HepG2 (cell line): ENCODE measurements around the gene RAN. TPM values are rescaled to one million over a fixed set of nuclear protein-coding genes. Genes with fewer than 3 reads are reported as not detected.

Experiments used
- ATAC-seq: fragments of 200-7000 bp; cut with Tn5 transposase; 3 replicates; pipeline ENCODE4 v1.9.1; 2020; ENCODE audit warnings: mild to moderate bottlenecking, moderate library complexity
- BruUV-seq: library from RNA; stranded (reverse); fragments of 400-500 nt; replicated peaks from 2 replicates; lab custom pipeline; 2021; lab: Mats Ljungman, UMichigan
- CTCF ChIA-PET: fragments of 300-600 bp; formaldehyde crosslinking; extraction: SDS; loops from one replicate; lab custom pipeline; 2021; ENCODE audit warnings: low total read pairs, inconsistent platforms, low intra/inter-chr PET ratio; lab: Yijun Ruan, JAX
- POLR2A ChIA-PET: fragments of 350-600 bp; sonication (Branson Sonifier 250); formaldehyde crosslinking; loops from one replicate; lab custom pipeline; 2020; ENCODE audit warnings: antibody characterized with exemption, inconsistent platforms; lab: Yijun Ruan, JAX
- DNase-seq: peaks from one replicate; pipeline ENCODE4 v3.0.0-alpha.2; 2015; ENCODE audit warnings: low spot score
- FAIRE-seq: peaks from 3 replicates; lab custom pipeline; 2011; peaks lifted over from hg19 to GRCh38; lab: Jason Lieb, UNC
- H2AFZ ChIP-seq: one replicate; pipeline ENCODE4 v1.6.1; 2011; ENCODE audit warnings: low read length, inconsistent platforms
- H3K27ac ChIP-seq: fragments of 300-600 bp; 3 replicates; pipeline ENCODE4 v1.8.0; 2011; ENCODE audit warnings: mixed run types, mild to moderate bottlenecking, mixed read lengths, low read length, inconsistent platforms; ENCODE audit not compliant: insufficient read depth; ENCODE audit errors: extremely low read length
- H3K27me3 ChIP-seq, 2 experiments: fragments of 200-600 bp in 1 of 2; 2 replicates in 1 of 2; 3 replicates in 1 of 2; pipeline versions ENCODE4 v1.6.0 to v1.8.0; 2011; ENCODE audit warnings: low read length in 2 of 2, mild to moderate bottlenecking in 2 of 2, moderate library complexity in 2 of 2, inconsistent platforms in 1 of 2; ENCODE audit not compliant: insufficient read depth in 2 of 2, control insufficient read depth in 1 of 2
- H3K36me3 ChIP-seq, 2 experiments: fragments of 200-600 bp in 1 of 2; replicated peaks in 1 of 2; 2 replicates in 1 of 2; 3 replicates in 1 of 2; pipeline versions ENCODE4 v1.5.1 to v1.8.0; 2011; ENCODE audit warnings: low read length in 2 of 2, inconsistent platforms in 1 of 2; ENCODE audit not compliant: insufficient read depth in 2 of 2, control insufficient read depth in 1 of 2
- H3K4me1 ChIP-seq: 2 replicates; pipeline ENCODE4 v1.5.1; 2012; ENCODE audit warnings: low read length, inconsistent platforms; ENCODE audit not compliant: insufficient read depth
- H3K4me2 ChIP-seq: 2 replicates; pipeline ENCODE4 v1.6.0; 2011; ENCODE audit warnings: low read depth, low read length, inconsistent platforms
- H3K4me3 ChIP-seq, 3 experiments: fragments of 200-600 bp in 1 of 3; sonication (generic), shearing (Covaris generic) in 1 of 3; replicated peaks in 1 of 3; 2 replicates each; pipeline ENCODE4 v1.5.1; 2011 to 2016; ENCODE audit warnings: low read length in 3 of 3, inconsistent platforms in 2 of 3, low read depth in 2 of 3, mild to moderate bottlenecking in 2 of 3, control low read depth in 1 of 3, mixed read lengths in 1 of 3; ENCODE audit not compliant: insufficient read depth in 1 of 3
- H3K79me2 ChIP-seq: one replicate; pipeline ENCODE4 v1.6.1; 2011; ENCODE audit warnings: low read length, inconsistent platforms; ENCODE audit not compliant: insufficient read depth
- H3K9ac ChIP-seq: 2 replicates; pipeline ENCODE4 v1.6.0; 2011; ENCODE audit warnings: mild to moderate bottlenecking, low read depth, low read length, inconsistent platforms; ENCODE audit not compliant: insufficient read depth
- H3K9me3 ChIP-seq: 2 replicates; pipeline ENCODE4 v1.5.1; 2012; ENCODE audit warnings: mild to moderate bottlenecking, low read length
- H4K20me1 ChIP-seq: 2 replicates; pipeline ENCODE4 v1.6.0; 2011; ENCODE audit warnings: inconsistent platforms, mild to moderate bottlenecking, low read length, moderate library complexity; ENCODE audit not compliant: insufficient read depth
- ELK4 ChIP-seq: sonication (generic); formaldehyde crosslinking; IDR thresholded peaks from 2 replicates; pipeline ENCODE4 v1.9.0; 2021; ENCODE audit warnings: missing genetic modification reagents, borderline replicate concordance
- ETS1 ChIP-seq: sonication (generic); formaldehyde crosslinking; IDR thresholded peaks from 2 replicates; pipeline ENCODE4 v1.4.0; 2020; ENCODE audit warnings: missing genetic modification reagents
- FOXC1 ChIP-seq: sonication (generic); formaldehyde crosslinking; IDR thresholded peaks from 2 replicates; pipeline ENCODE4 v1.8.0; 2022; ENCODE audit warnings: mild to moderate bottlenecking, missing genetic modification reagents, borderline replicate concordance
- FOXO1 ChIP-seq: sonication (generic); formaldehyde crosslinking; IDR thresholded peaks from 2 replicates; pipeline ENCODE4 v1.4.0; 2020; ENCODE audit warnings: missing genetic modification reagents
- GZF1 ChIP-seq: sonication (generic); formaldehyde crosslinking; IDR thresholded peaks from 2 replicates; pipeline ENCODE4 v1.5.1; 2020; ENCODE audit warnings: mild to moderate bottlenecking, missing genetic modification reagents
- HHEX ChIP-seq: IDR thresholded peaks from 2 replicates; pipeline ENCODE4 v1.6.1; 2016; ENCODE audit warnings: control low read depth
- HMGA1 ChIP-seq: sonication (generic); formaldehyde crosslinking; conservative IDR thresholded peaks from 2 replicates; pipeline ENCODE4 v1.4.0; 2020; ENCODE audit warnings: missing genetic modification reagents
- MXD4 ChIP-seq: IDR thresholded peaks from 2 replicates; pipeline ENCODE4 v1.6.1; 2016; ENCODE audit warnings: mild to moderate bottlenecking, missing biosample characterization, missing genetic modification reagents
- NFKB2 ChIP-seq: sonication (generic); formaldehyde crosslinking; IDR thresholded peaks from 2 replicates; pipeline ENCODE4 v1.4.0; 2020; ENCODE audit warnings: missing genetic modification reagents, borderline replicate concordance
- PITX1 ChIP-seq: sonication (generic); formaldehyde crosslinking; IDR thresholded peaks from 2 replicates; pipeline ENCODE4 v1.5.1; 2020; ENCODE audit warnings: mild to moderate bottlenecking, missing genetic modification reagents
- RBM39 ChIP-seq: fragments of 200-400 bp; formaldehyde crosslinking; IDR thresholded peaks from one replicate; pipeline ENCODE4 v1.6.1; 2018; ENCODE audit warnings: antibody characterized with exemption, mild to moderate bottlenecking, low read depth, low read length; ENCODE audit not compliant: poor library complexity, severe bottlenecking
- RXRA ChIP-seq: sonication (generic); formaldehyde crosslinking; IDR thresholded peaks from 2 replicates; pipeline ENCODE4 v1.5.1; 2020; ENCODE audit warnings: missing genetic modification reagents
- ZBTB43 ChIP-seq: sonication (generic); formaldehyde crosslinking; conservative IDR thresholded peaks from 2 replicates; pipeline ENCODE4 v1.4.0; 2020; ENCODE audit warnings: missing genetic modification reagents
- ZNF383 ChIP-seq: sonication (generic); formaldehyde crosslinking; IDR thresholded peaks from 2 replicates; pipeline ENCODE4 v1.4.0; 2020; ENCODE audit warnings: missing genetic modification reagents, mild to moderate bottlenecking, borderline replicate concordance
- ZNF496 ChIP-seq: sonication (generic); formaldehyde crosslinking; IDR thresholded peaks from 2 replicates; pipeline ENCODE4 v1.8.1; 2023; ENCODE audit warnings: mild to moderate bottlenecking, moderate library complexity, missing genetic modification reagents; ENCODE audit not compliant: insufficient replicate concordance
- ZNF678 ChIP-seq: sonication (generic); formaldehyde crosslinking; IDR thresholded peaks from 2 replicates; pipeline ENCODE4 v1.4.0; 2020; ENCODE audit warnings: mild to moderate bottlenecking, missing genetic modification reagents
- ZNF746 ChIP-seq: sonication (generic); formaldehyde crosslinking; IDR thresholded peaks from 2 replicates; pipeline ENCODE4 v1.8.0; 2022; ENCODE audit warnings: mild to moderate bottlenecking, missing genetic modification reagents
- WGBS: methylation state at CpG from one replicate; pipeline ENCODE4 v1.1.6; 2017; ENCODE audit warnings: low lambda C conversion rate; 5-methylcytosine and 5-hydroxymethylcytosine counted together
- in situ Hi-C: cut with HindIII; loops from 2 replicates; pipeline ENCODE4 v1.10.0; 2017; ENCODE audit warnings: low pct_unique_long_range_greater_than_20kb; ENCODE audit not compliant: extremely low pct_ligation_motif_present
- intact Hi-C: fragments of 100-400 bp; cut with micrococcal nuclease; formaldehyde crosslinking; loops from one replicate; pipeline ENCODE4 v1.10.0; 2022; ENCODE audit not compliant: unreplicated experiment
- polyA plus RNA-seq, 8 experiments: library from polyadenylated mRNA; depleted of rRNA in 3 of 8; stranded (reverse) in 7 of 8; unstranded in 1 of 8; fragments of >200 nt; fragmentation: Illumina TruSeq in 4 of 8; extraction: Trizol in 4 of 8; gene quantifications; 2 replicates each; pipeline versions ENCODE4 v1.2.1 to v1.2.3, GENCODE V29; 2011 to 2016; ENCODE audit warnings: low read depth in 4 of 8, missing spikeins in 1 of 8, mixed read lengths in 1 of 8; ENCODE audit not compliant: insufficient read depth in 1 of 8
- total RNA-seq, 5 experiments: library from RNA; depleted of rRNA; stranded (reverse); fragments of >200 nt; fragmentation: Illumina TruSeq; extraction: Trizol; gene quantifications; 2 replicates each; pipeline ENCODE4 v1.2.3, GENCODE V29; 2016; ENCODE audit warnings: low read depth in 1 of 5
- TF ChIP-seq, protein P1 (sequence below): sonication (generic); formaldehyde crosslinking; IDR thresholded peaks from 2 replicates; pipeline ENCODE4 v1.4.0; 2020; ENCODE audit warnings: missing genetic modification reagents, mild to moderate bottlenecking, borderline replicate concordance
- TF ChIP-seq, protein P2 (sequence below): sonication (generic); formaldehyde crosslinking; IDR thresholded peaks from 2 replicates; pipeline ENCODE4 v1.8.0; 2022; ENCODE audit warnings: mild to moderate bottlenecking, missing genetic modification reagents, moderate library complexity

Gene RAN
- total and polyA plus RNA-seq, 2 of the 13 experiments (the other 11 are each of a cell fraction or from before 2014, with no cell fraction given): 1,335 to 1,630 TPM

GRCh38 chr12:130860311-130860710, 11.6 kb upstream of the RAN start:
- intact Hi-C loops: no loop called here

More at GRCh38 chr12:130860311-130860710, 11.6 kb upstream of the RAN start:
- BruUV-seq: no TSS peak
- H3K9ac ChIP-seq: no peak overlapping the region
- no peaks in the 10 kb centered on the region for H4K20me1 ChIP-seq
- no peak overlapping the region for H2AFZ ChIP-seq
- H3K4me2 ChIP-seq: no peak overlapping the region
- in situ Hi-C loops: no loop called here
- CTCF ChIA-PET: no interaction called here
- ATAC-seq (no peak), DNase-seq (no peak), FAIRE-seq (no peak)
- H3K36me3 ChIP-seq: no peaks in the 10 kb centered on the region
- 71% methylated on average over 9 of the region's 9 CpGs for WGBS
- H3K27me3 ChIP-seq: peaks cover 0 to 2% of the 10 kb centered on the region in 2 experiments; a peak in 2 of 5 replicates
- peaks cover 30% of the 10 kb centered on the region for H3K4me1 ChIP-seq
- H3K9me3 ChIP-seq: no peaks in the 10 kb centered on the region
- no peaks in the 10 kb centered on the region for H3K79me2 ChIP-seq
- no peak overlapping the region for H3K27ac ChIP-seq
- TF ChIP-seq GZF1 (CRISPR knock-in tag): no peak
- TF ChIP-seq FOXC1 (CRISPR knock-in tag): no peak
- no peak for TF ChIP-seq ETS1 (CRISPR knock-in tag)
- TF ChIP-seq ZNF383 (CRISPR knock-in tag): no peak
- no peak for TF ChIP-seq ZNF496 (CRISPR knock-in tag)
- no peak for TF ChIP-seq ELK4
- no peak for TF ChIP-seq NFKB2 (CRISPR knock-in tag)
- no peak for TF ChIP-seq ZNF678 (CRISPR knock-in tag)
- no peak for TF ChIP-seq RXRA (CRISPR knock-in tag)
- TF ChIP-seq HHEX (CRISPR knock-in tag): no peak
- no peak for TF ChIP-seq ZBTB43 (CRISPR knock-in tag)
- TF ChIP-seq, protein P1, sequence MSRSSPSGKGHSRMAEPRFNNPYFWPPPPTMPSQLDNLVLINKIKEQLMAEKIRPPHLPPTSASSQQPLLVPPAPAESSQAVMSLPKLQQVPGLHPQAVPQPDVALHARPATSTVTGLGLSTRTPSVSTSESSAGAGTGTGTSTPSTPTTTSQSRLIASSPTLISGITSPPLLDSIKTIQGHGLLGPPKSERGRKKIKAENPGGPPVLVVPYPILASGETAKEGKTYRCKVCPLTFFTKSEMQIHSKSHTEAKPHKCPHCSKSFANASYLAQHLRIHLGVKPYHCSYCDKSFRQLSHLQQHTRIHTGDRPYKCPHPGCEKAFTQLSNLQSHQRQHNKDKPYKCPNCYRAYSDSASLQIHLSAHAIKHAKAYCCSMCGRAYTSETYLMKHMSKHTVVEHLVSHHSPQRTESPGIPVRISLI (CRISPR knock-in tag): no peak
- TF ChIP-seq FOXO1 (CRISPR knock-in tag): no peak
- TF ChIP-seq PITX1 (CRISPR knock-in tag): no peak
- TF ChIP-seq HMGA1 (CRISPR knock-in tag): no peak
- TF ChIP-seq RBM39: no peak
- TF ChIP-seq ZNF746 (CRISPR knock-in tag): no peak
- TF ChIP-seq, protein P2, sequence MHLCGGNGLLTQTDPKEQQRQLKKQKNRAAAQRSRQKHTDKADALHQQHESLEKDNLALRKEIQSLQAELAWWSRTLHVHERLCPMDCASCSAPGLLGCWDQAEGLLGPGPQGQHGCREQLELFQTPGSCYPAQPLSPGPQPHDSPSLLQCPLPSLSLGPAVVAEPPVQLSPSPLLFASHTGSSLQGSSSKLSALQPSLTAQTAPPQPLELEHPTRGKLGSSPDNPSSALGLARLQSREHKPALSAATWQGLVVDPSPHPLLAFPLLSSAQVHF (CRISPR knock-in tag): no peak
- no peak for TF ChIP-seq MXD4 (CRISPR knock-in tag)
- TF ChIP-seq, all 625 proteins: peak for 0
- H3K4me3 ChIP-seq: no peak overlapping the region
- POLR2A ChIA-PET: no interaction called here
